Measurements from ENCODE around the gene NBDY.
A peak's percentile ranks its signal among the peaks of the same experiment; 100 is the strongest.

Gene NBDY

DNA sequence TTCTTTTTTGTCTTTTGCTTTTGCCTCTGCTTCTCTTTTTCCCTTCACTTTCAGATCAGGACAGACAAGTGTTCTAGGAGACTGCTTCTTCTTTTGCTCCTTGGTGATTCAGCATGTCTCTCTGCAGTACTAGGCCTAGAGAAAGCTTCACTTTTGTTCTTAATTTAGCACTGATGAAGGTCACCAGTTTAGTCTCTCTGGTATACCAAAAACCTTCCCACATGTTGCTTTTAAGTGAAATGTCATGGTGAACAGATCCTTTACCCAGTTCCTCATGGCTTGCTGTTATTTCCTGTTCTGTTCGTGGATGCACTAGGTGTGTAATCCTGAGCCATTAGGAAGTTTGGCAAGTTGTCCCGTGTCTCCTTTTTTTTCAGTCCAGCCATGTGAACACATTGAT lies 53.3 kb downstream of the NBDY start:
- TF ChIP-seq CTCF (IDR thresholded peaks at IDR 0.05; ENCODE audit: low read depth, low read length), result no peak
- DNase-seq (ENCODE audit: extremely low read depth, low read depth), result no peak

DNA sequence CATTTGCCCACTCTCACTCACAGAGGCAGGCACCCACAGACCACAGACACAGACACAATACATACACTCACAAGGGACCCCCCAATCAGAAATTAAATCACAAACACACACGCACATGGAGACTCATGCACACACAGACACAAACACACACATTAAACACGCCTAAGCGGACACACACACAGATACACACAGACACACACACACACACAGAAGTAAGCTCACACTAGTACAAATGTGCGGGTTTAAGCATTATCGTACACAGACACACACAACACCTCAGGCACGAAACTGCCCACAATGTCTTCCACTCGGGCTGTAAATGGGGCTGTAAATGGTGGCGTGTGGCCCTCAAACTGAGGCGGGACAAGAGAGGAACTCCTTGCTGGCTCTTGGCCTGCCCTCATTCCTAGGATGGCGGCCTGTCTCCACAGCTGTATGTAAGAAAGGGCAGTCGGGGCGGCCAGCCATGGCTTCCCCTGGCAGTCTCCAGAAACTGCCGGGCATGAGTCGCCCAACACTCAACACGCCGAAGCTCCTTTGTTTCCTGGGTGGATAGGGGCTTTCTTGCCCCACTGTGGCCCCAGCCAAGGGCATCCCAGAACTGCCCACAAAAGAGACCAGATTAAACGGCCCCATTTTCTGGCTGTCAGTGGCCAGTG lies 53.9 kb downstream of the NBDY start:
- no peak for TF ChIP-seq CTCF (IDR thresholded peaks at IDR 0.05; ENCODE audit: low read depth, low read length)
- no peak for DNase-seq (ENCODE audit: extremely low read depth, low read depth)

DNA sequence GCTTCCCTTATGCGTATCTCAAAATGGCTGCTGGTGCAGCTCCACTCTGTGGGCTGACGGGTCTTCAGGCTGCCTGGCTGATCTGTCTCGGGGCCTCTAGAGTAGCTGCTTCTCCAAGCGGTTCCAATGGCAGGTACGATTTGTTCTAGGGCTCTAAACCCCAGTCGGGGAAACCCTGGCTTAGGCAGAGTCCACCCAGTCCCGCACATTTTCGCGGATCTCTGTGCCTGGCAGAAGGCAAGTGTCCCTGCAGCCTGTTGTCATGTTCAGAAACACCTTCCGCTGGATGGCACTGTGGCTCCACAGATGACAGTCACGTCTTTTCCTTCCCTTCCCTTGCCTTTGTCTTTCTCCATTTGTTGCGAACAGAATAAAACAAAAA lies 54.4 kb downstream of the NBDY start:
- DNase-seq (ENCODE audit: extremely low read depth, low read depth), result peak; percentile 60
- peak; percentile 41 for TF ChIP-seq CTCF (IDR thresholded peaks at IDR 0.05; ENCODE audit: low read depth, low read length)

GRCh38 chrX:56783996-56784620 lies 55.1 kb downstream of the NBDY start:
- DNase-seq (ENCODE audit: extremely low read depth, low read depth), result no peak
- TF ChIP-seq CTCF (IDR thresholded peaks at IDR 0.05; ENCODE audit: low read depth, low read length), result no peak

- TF ChIP-seq CTCF (IDR thresholded peaks at IDR 0.05; ENCODE audit: low read depth, low read length), result no peak
- no peak for DNase-seq (ENCODE audit: extremely low read depth, low read depth)
These were observed 55.6 kb downstream of the NBDY start for GRCh38 chrX:56784666-56785065.

- TF ChIP-seq CTCF (IDR thresholded peaks at IDR 0.05; ENCODE audit: low read depth, low read length), result no peak
- no peak for DNase-seq (ENCODE audit: extremely low read depth, low read depth)
These were observed 56.4 kb downstream of the NBDY start for GRCh38 chrX:56785442-56785841.

DNA sequence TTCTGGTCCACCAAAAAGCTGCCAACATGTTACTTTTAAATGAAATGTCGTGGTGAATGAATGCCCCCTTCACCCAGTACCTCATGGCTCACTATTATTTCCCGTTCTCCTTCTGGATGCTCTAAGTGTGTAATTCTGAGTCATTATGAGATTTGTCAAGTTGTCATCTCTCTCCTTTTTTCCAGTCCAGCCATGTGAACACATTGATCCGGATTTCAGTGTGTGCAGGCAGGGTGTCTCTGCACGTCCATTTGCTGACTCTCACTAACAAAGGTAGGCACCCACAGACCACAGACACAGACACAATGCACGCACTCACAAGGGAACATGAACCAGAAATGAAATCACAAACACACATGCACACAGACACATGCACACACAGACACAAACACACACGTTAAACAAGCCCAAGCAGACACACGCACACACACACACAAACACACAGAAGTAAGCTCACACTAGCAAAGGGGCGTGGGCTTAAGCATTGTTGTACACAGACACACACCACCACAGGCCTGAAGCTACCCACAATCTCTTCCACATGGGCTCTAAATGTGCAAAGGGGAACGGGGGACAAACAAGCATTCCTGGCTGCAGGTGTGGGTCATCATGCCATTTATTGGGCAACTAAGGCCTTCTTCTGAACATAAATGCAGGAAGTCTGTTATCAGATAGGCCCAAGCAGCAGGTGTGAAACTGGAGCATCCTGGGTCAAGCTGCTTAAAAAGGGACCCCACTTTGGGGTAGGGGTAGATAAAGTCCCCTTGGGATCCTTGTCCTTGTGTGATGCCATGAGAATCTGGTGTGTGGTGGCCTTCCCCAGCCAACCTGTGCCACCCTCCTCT lies 58.1 kb downstream of the NBDY start:
- DNase-seq (ENCODE audit: extremely low read depth, low read depth), result no peak
- no peak for TF ChIP-seq CTCF (IDR thresholded peaks at IDR 0.05; ENCODE audit: low read depth, low read length)

Data from AG09319 (cell line).